Gastroesophageal sphincter (tissue), 3 donors: ENCODE results near the gene NR3C2.

Source experiments
- CTCF ChIP-seq, 4 experiments: fragments of 200-600 bp in 2 of 4; fragments of 450-650 bp in 2 of 4; sonication (generic) in 1 of 4; IDR thresholded peaks; one replicate each; pipeline ENCODE4 v1.5.1; 2017 to 2019; ENCODE audit warnings: antibody characterized with exemption in 4 of 4, mild to moderate bottlenecking in 2 of 4, moderate library complexity in 2 of 4
- POLR2AphosphoS5 ChIP-seq: sonication (generic); formaldehyde crosslinking; IDR thresholded peaks from one replicate; pipeline ENCODE4 v1.6.1; 2017; ENCODE audit warnings: antibody characterized with exemption

GRCh38 chr4:148056879-148057278 is 385.3 kb downstream of the NR3C2 start:
- TF ChIP-seq POLR2AphosphoS5: no peak
- no peak for TF ChIP-seq CTCF (IDR thresholded peaks at IDR 0.05)
